ENCODE results near the gene CAPN11. TPM values are rescaled to one million over a fixed set of nuclear protein-coding genes. Genes with fewer than 3 reads are reported as not detected.

Gene CAPN11
- total RNA-seq, 2 experiments from 2014 or later: 1.3 to 1.5 TPM

GRCh38 chr6:44202972-44203750 is 44.5 kb downstream of the CAPN11 start:
- DNase-seq: no peak
- POLR2A ChIA-PET: no interaction called here
- H3K36me3 ChIP-seq (ENCODE audit: insufficient read depth, low read length): no peaks in the 10 kb centered on the region
- H3K9me3 Mint-ChIP-seq: no peaks in the 10 kb centered on the region
- no peak overlapping the region for H3K27ac Mint-ChIP-seq
- CTCF ChIA-PET: no interaction called here
- H3K27ac ChIP-seq (ENCODE audit: low read depth in 1 of 2, low read length in 2 of 2): no peak overlapping the region
- H3K4me1 Mint-ChIP-seq (ENCODE audit: low read depth): no peaks in the 10 kb centered on the region
- no peak overlapping the region for H3K4me3 Mint-ChIP-seq
- intact Hi-C loops (cut with DNase I, micrococcal nuclease): no loop called here
- H3K4me3 ChIP-seq (ENCODE audit: low read length): no peak overlapping the region
- H3K4me1 ChIP-seq (ENCODE audit: insufficient read depth, low read length): no peaks in the 10 kb centered on the region
- H3K27me3 ChIP-seq (ENCODE audit: control insufficient read depth in 1 of 2, insufficient read depth in 2 of 2, low read length in 2 of 2): no peaks in the 10 kb centered on the region
- no peaks in the 10 kb centered on the region for H3K27me3 Mint-ChIP-seq
- H3K9me3 ChIP-seq (ENCODE audit: control insufficient read depth in 1 of 2, insufficient read depth in 1 of 2, low read length in 2 of 2): no peaks in the 10 kb centered on the region
- H3K36me3 Mint-ChIP-seq (ENCODE audit: low read depth): no peaks in the 10 kb centered on the region
- no peak for ATAC-seq (ENCODE audit: poor library complexity)
- no peak for TF ChIP-seq CTCF (IDR thresholded peaks at IDR 0.05)

- Histone ChIP-seq H3K9me3 (ENCODE audit: control insufficient read depth in 1 of 2, insufficient read depth in 1 of 2, low read length in 2 of 2) (no peaks in the 10 kb centered on the region), H3K36me3 (ENCODE audit: insufficient read depth, low read length) (no peaks in the 10 kb centered on the region), H3K4me1 (ENCODE audit: insufficient read depth, low read length) (no peaks in the 10 kb centered on the region), H3K27me3 (ENCODE audit: control insufficient read depth in 1 of 2, insufficient read depth in 2 of 2, low read length in 2 of 2) (no peaks in the 10 kb centered on the region), H3K4me3 (ENCODE audit: low read length) (no peak overlapping the region), H3K27ac (ENCODE audit: low read depth in 1 of 2, low read length in 2 of 2) (no peak overlapping the region)
- H3K36me3 Mint-ChIP-seq (ENCODE audit: low read depth): no peaks in the 10 kb centered on the region
- H3K9me3 Mint-ChIP-seq: no peaks in the 10 kb centered on the region
- DNase-seq (no peak), ATAC-seq (ENCODE audit: poor library complexity) (no peak)
- intact Hi-C loops (cut with DNase I, micrococcal nuclease): no loop called here
- POLR2A ChIA-PET: interaction anchor here (0.9 kb wide), 1 partner anchor 58 kb away, joined by 3 read pairs; no protein-coding TSS in a partner anchor
- H3K27ac Mint-ChIP-seq: no peak overlapping the region
- no peaks in the 10 kb centered on the region for H3K27me3 Mint-ChIP-seq
- no peak overlapping the region for H3K4me3 Mint-ChIP-seq
- CTCF ChIA-PET: no interaction called here
- no peak for TF ChIP-seq CTCF (IDR thresholded peaks at IDR 0.05)
- no peaks in the 10 kb centered on the region for H3K4me1 Mint-ChIP-seq (ENCODE audit: low read depth)
Observed at GRCh38 chr6:44203955-44204354, 45.3 kb downstream of the CAPN11 start.

- no peak for ATAC-seq (ENCODE audit: poor library complexity)
Observed at GRCh38 chr6:44207966-44208365, 49.3 kb downstream of the CAPN11 start.

More at GRCh38 chr6:44207966-44208365, 49.3 kb downstream of the CAPN11 start:
- Mint-ChIP-seq H3K4me1 (ENCODE audit: low read depth) (no peaks in the 10 kb centered on the region), H3K36me3 (ENCODE audit: low read depth) (no peaks in the 10 kb centered on the region), H3K27me3 (no peaks in the 10 kb centered on the region), H3K27ac (no peak overlapping the region), H3K9me3 (no peaks in the 10 kb centered on the region), H3K4me3 (no peak overlapping the region)
- no peaks in the 10 kb centered on the region for H3K9me3 ChIP-seq (ENCODE audit: control insufficient read depth in 1 of 2, insufficient read depth in 1 of 2, low read length in 2 of 2)
- no peaks in the 10 kb centered on the region for H3K27me3 ChIP-seq (ENCODE audit: control insufficient read depth in 1 of 2, insufficient read depth in 2 of 2, low read length in 2 of 2)
- intact Hi-C loops (cut with DNase I, micrococcal nuclease): no loop called here
- no peaks in the 10 kb centered on the region for H3K36me3 ChIP-seq (ENCODE audit: insufficient read depth, low read length)
- ChIA-PET POLR2A (no interaction called here), CTCF (no interaction called here)
- no peak for DNase-seq
- no peaks in the 10 kb centered on the region for H3K4me1 ChIP-seq (ENCODE audit: insufficient read depth, low read length)
- no peak overlapping the region for H3K27ac ChIP-seq (ENCODE audit: low read depth in 1 of 2, low read length in 2 of 2)
- TF ChIP-seq CTCF (IDR thresholded peaks at IDR 0.05): no peak
- H3K4me3 ChIP-seq (ENCODE audit: low read length): no peak overlapping the region

Measured in CD4-positive, alpha-beta T cell (primary cell).